SK-N-SH (cell line): ENCODE measurements around the gene CIBAR2.

Source experiments
- JUND ChIP-seq: IDR thresholded peaks from 2 replicates; pipeline ENCODE4 v1.4.0; 2012
- RXRA ChIP-seq: IDR thresholded peaks from 2 replicates; pipeline ENCODE4 v1.4.0; 2012; ENCODE audit warnings: low read depth, mild to moderate bottlenecking, borderline replicate concordance
- TF ChIP-seq, protein P1 (sequence below): fragments of 200-600 bp; sonication (generic); IDR thresholded peaks from 2 replicates; pipeline ENCODE4 v1.6.1; 2017; ENCODE audit warnings: antibody characterized with exemption, mild to moderate bottlenecking, moderate library complexity

DNA sequence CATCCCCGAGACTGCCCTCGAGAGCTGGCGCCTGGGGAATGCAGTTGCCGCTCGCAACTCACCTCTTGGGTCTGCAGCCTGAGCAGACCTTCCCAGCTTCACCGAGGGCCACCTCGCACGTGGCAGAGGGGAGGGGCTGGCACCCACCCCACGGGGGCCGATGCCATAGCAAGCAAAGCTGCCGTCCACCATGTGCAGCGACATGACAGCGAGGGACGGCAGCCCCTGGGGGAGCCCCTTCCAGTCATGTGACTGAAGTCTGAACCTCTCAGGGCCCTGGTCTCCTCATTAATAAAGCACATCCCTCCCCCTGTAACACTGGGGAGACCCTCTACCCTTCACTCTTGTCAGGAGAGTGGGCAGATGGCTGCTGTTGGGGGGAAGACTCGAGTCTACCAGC is 30.5 kb downstream of the CIBAR2 start:
- TF ChIP-seq, protein P1, sequence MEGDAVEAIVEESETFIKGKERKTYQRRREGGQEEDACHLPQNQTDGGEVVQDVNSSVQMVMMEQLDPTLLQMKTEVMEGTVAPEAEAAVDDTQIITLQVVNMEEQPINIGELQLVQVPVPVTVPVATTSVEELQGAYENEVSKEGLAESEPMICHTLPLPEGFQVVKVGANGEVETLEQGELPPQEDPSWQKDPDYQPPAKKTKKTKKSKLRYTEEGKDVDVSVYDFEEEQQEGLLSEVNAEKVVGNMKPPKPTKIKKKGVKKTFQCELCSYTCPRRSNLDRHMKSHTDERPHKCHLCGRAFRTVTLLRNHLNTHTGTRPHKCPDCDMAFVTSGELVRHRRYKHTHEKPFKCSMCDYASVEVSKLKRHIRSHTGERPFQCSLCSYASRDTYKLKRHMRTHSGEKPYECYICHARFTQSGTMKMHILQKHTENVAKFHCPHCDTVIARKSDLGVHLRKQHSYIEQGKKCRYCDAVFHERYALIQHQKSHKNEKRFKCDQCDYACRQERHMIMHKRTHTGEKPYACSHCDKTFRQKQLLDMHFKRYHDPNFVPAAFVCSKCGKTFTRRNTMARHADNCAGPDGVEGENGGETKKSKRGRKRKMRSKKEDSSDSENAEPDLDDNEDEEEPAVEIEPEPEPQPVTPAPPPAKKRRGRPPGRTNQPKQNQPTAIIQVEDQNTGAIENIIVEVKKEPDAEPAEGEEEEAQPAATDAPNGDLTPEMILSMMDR: no peak
- no peak for TF ChIP-seq RXRA
- no peak for TF ChIP-seq JUND
